Natural killer cell (primary cell): Measurements from ENCODE around the gene CRX. TPM values are rescaled to one million over a fixed set of nuclear protein-coding genes. Genes with fewer than 3 reads are reported as not detected.
"Not testable (repeated sequence)": the region's sequence is repeated elsewhere in the genome, so short reads cannot be mapped to it uniquely, and the experiment has no call there.

Experiments used
- ATAC-seq, 3 donors: fragments of 150-1000 bp in 2 of 3; fragments of 200-7000 bp in 1 of 3; cut with Tn5 transposase; 1 replicate in 1 of 3; 2 replicates in 2 of 3; pipeline ENCODE4 v1.10.0; 2021; ENCODE audit warnings: mild to moderate bottlenecking in 2 of 3, moderate library complexity in 2 of 3
- DNase-seq, 2 donors: peaks; one replicate each; pipeline versions ENCODE4 v3.0.0 to v3.0.0-alpha.2; 2013 to 2021; ENCODE audit warnings: mixed read lengths in 1 of 2
- H3K27ac ChIP-seq: one replicate; pipeline ENCODE4 v1.5.1; 2013; ENCODE audit warnings: mild to moderate bottlenecking, low read length
- H3K27me3 ChIP-seq: one replicate; pipeline ENCODE4 v1.6.1; 2013; ENCODE audit warnings: low read length; ENCODE audit not compliant: control insufficient read depth, insufficient read depth
- H3K36me3 ChIP-seq: one replicate; pipeline ENCODE4 v1.6.1; 2013; ENCODE audit warnings: low read length; ENCODE audit not compliant: control insufficient read depth, insufficient read depth
- H3K4me1 ChIP-seq: one replicate; pipeline ENCODE4 v1.6.1; 2013; ENCODE audit warnings: low read length; ENCODE audit not compliant: control insufficient read depth, insufficient read depth
- H3K4me3 ChIP-seq: one replicate; pipeline ENCODE4 v1.5.1; 2013; ENCODE audit warnings: low read length
- H3K9me3 ChIP-seq: one replicate; pipeline ENCODE4 v1.6.1; 2013; ENCODE audit warnings: low read length; ENCODE audit not compliant: control insufficient read depth, insufficient read depth
- H3K27ac Mint-ChIP-seq, 2 donors: one replicate each; pipeline ENCODE4 v1.8.0; 2022; ENCODE audit warnings: mild to moderate bottlenecking in 2 of 2, mixed read lengths in 2 of 2, moderate library complexity in 1 of 2
- H3K27me3 Mint-ChIP-seq, 2 donors: one replicate each; pipeline ENCODE4 v1.8.0; 2022; ENCODE audit warnings: low read depth in 2 of 2, mixed read lengths in 2 of 2
- H3K36me3 Mint-ChIP-seq: one replicate; pipeline ENCODE4 v1.8.0; 2022; ENCODE audit warnings: mixed read lengths
- H3K4me1 Mint-ChIP-seq, 2 donors: one replicate each; pipeline ENCODE4 v1.8.0; 2022; ENCODE audit warnings: mixed read lengths in 2 of 2
- H3K4me3 Mint-ChIP-seq: one replicate; pipeline ENCODE4 v1.8.0; 2022; ENCODE audit warnings: mild to moderate bottlenecking, moderate library complexity, mixed read lengths
- H3K9me3 Mint-ChIP-seq, 2 donors: one replicate each; pipeline ENCODE4 v1.8.0; 2022; ENCODE audit warnings: mixed read lengths in 2 of 2
- WGBS: methylation state at CpG from one replicate; pipeline ENCODE4 v1.1.7; 2013; ENCODE audit warnings: missing lambda C conversion rate; ENCODE audit not compliant: insufficient coverage; 5-methylcytosine and 5-hydroxymethylcytosine counted together
- intact Hi-C: fragments of 100-400 bp; cut with micrococcal nuclease; formaldehyde crosslinking; loops from one replicate; pipeline ENCODE4 v1.14.2; 2022
- total RNA-seq, 4 donors: library from RNA; stranded (reverse); fragments of 120-200 nt in 1 of 4; gene quantifications; one replicate each; pipeline versions ENCODE4 v1.2.3 to v1.2.4, GENCODE V29; 2013 to 2022
- TF ChIP-seq, protein P1 (sequence below): fragments of 200-600 bp; IDR thresholded peaks from one replicate; pipeline ENCODE4 v1.8.0; 2022; ENCODE audit warnings: antibody characterized with exemption

Gene CRX
- total RNA-seq, 3 donors from 2014 or later (not counting 1 experiment from before 2014, with no cell fraction given), result not detected

- H3K27ac ChIP-seq, result no peak overlapping the region
- H3K4me1 Mint-ChIP-seq, result peaks cover 7 to 42% of the 10 kb centered on the region in 2 donors
- no peaks in the 10 kb centered on the region for H3K27me3 ChIP-seq
- no peaks in the 10 kb centered on the region for H3K36me3 Mint-ChIP-seq
- 94% methylated on average over 6 of the region's 9 CpGs for WGBS
- H3K4me3 ChIP-seq, result no peak overlapping the region
- no peaks in the 10 kb centered on the region for H3K9me3 Mint-ChIP-seq
- no peak for DNase-seq
- ATAC-seq, result no peak
- H3K27ac Mint-ChIP-seq, result peak overlapping the region; percentile 88 to 95
- no peaks in the 10 kb centered on the region for H3K9me3 ChIP-seq
- peak overlapping the region; percentile 51 for H3K4me3 Mint-ChIP-seq
- H3K36me3 ChIP-seq, result peaks cover 16% of the 10 kb centered on the region
- H3K27me3 Mint-ChIP-seq, result no peaks in the 10 kb centered on the region
- TF ChIP-seq, protein P1, sequence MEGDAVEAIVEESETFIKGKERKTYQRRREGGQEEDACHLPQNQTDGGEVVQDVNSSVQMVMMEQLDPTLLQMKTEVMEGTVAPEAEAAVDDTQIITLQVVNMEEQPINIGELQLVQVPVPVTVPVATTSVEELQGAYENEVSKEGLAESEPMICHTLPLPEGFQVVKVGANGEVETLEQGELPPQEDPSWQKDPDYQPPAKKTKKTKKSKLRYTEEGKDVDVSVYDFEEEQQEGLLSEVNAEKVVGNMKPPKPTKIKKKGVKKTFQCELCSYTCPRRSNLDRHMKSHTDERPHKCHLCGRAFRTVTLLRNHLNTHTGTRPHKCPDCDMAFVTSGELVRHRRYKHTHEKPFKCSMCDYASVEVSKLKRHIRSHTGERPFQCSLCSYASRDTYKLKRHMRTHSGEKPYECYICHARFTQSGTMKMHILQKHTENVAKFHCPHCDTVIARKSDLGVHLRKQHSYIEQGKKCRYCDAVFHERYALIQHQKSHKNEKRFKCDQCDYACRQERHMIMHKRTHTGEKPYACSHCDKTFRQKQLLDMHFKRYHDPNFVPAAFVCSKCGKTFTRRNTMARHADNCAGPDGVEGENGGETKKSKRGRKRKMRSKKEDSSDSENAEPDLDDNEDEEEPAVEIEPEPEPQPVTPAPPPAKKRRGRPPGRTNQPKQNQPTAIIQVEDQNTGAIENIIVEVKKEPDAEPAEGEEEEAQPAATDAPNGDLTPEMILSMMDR, result no peak
- H3K4me1 ChIP-seq, result peaks cover 26% of the 10 kb centered on the region
- intact Hi-C loops, result no loop called here
These were observed 41.6 kb upstream of the CRX start for GRCh38 chr19:47780215-47780551.

DNA sequence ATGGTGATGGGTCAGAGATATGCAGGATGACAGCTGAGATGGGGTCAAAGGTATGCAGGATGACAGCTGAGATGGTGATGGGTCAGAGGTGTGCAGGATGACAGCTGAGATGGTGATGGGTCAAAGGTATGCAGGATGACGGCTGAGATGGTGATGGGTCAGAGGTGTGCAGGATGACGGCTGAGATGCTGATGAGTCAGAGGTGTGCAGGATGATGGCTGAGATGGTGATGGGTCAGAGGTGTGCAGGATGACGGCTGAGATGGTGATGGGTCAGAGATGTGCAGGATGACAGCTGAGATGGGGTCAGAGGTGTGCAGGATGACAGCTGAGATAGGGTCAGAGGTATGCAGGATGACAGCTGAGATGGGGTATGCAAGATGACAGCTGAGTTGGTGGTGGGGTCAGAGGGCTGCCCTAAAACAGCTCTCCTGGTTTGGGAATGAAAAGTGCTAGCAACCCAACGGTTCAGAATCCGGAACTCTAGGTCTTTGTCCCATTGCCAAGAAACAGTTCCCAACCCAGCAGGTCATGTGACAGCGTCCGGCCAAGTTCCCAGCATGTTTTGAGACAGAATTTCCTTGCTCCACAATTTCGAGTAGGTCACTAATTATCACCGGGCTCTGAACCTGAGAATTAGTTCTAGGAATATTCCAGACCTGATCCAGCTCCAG lies 40.0 kb upstream of the CRX start:
- no peak overlapping the region for H3K27ac ChIP-seq
- no peak overlapping the region for H3K4me3 ChIP-seq
- H3K27me3 ChIP-seq, result no peaks in the 10 kb centered on the region
- H3K4me1 ChIP-seq, result peaks cover 26% of the 10 kb centered on the region
- H3K27ac Mint-ChIP-seq, result peak overlapping the region in 1 of 2 donors; percentile 95
- no peaks in the 10 kb centered on the region for H3K9me3 ChIP-seq
- DNase-seq, result no peak
- no peaks in the 10 kb centered on the region for H3K27me3 Mint-ChIP-seq
- WGBS, result 93% methylated on average over 9 of the region's 9 CpGs
- no peaks in the 10 kb centered on the region for H3K9me3 Mint-ChIP-seq
- H3K4me1 Mint-ChIP-seq, result peaks cover 7 to 42% of the 10 kb centered on the region in 2 donors
- TF ChIP-seq, protein P1, result no peak
- no peak overlapping the region for H3K4me3 Mint-ChIP-seq
- no peaks in the 10 kb centered on the region for H3K36me3 Mint-ChIP-seq
- intact Hi-C loops, result no loop called here
- H3K36me3 ChIP-seq, result peaks cover 22% of the 10 kb centered on the region
- ATAC-seq, result no peak

GRCh38 chr19:47786566-47786965 lies 35.2 kb upstream of the CRX start:
- 95% methylated on average over 7 of the region's 7 CpGs for WGBS
- no peak overlapping the region for H3K27ac ChIP-seq

GRCh38 chr19:47787307-47787706 lies 34.4 kb upstream of the CRX start:
- H3K36me3 Mint-ChIP-seq, intact Hi-C loops, H3K27me3 Mint-ChIP-seq, H3K27ac ChIP-seq, H3K4me3 ChIP-seq, H3K27ac Mint-ChIP-seq, H3K4me3 Mint-ChIP-seq, H3K9me3 Mint-ChIP-seq, H3K4me1 Mint-ChIP-seq, H3K9me3 ChIP-seq, DNase-seq, H3K27me3 ChIP-seq, ATAC-seq, H3K4me1 ChIP-seq: not testable (repeated sequence)
- H3K36me3 ChIP-seq, result peaks cover 11% of the 10 kb centered on the region
- 90% methylated on average over 10 of the region's 10 CpGs for WGBS

More at GRCh38 chr19:47786566-47786965, 35.2 kb upstream of the CRX start:
- H3K36me3 Mint-ChIP-seq, result no peaks in the 10 kb centered on the region
- H3K9me3 Mint-ChIP-seq, result no peaks in the 10 kb centered on the region
- Histone ChIP-seq H3K4me3 (no peak overlapping the region), H3K27me3 (no peaks in the 10 kb centered on the region), H3K4me1 (peaks cover 8% of the 10 kb centered on the region), H3K36me3 (peaks cover 16% of the 10 kb centered on the region), H3K9me3 (no peaks in the 10 kb centered on the region)
- no peak for DNase-seq
- H3K27ac Mint-ChIP-seq, result no peak overlapping the region
- intact Hi-C loops, result no loop called here
- H3K27me3 Mint-ChIP-seq, result no peaks in the 10 kb centered on the region
- ATAC-seq, result no peak
- H3K4me3 Mint-ChIP-seq, result no peak overlapping the region
- TF ChIP-seq, protein P1, result no peak
- H3K4me1 Mint-ChIP-seq, result peaks cover 0 to 6% of the 10 kb centered on the region in 2 donors

DNA sequence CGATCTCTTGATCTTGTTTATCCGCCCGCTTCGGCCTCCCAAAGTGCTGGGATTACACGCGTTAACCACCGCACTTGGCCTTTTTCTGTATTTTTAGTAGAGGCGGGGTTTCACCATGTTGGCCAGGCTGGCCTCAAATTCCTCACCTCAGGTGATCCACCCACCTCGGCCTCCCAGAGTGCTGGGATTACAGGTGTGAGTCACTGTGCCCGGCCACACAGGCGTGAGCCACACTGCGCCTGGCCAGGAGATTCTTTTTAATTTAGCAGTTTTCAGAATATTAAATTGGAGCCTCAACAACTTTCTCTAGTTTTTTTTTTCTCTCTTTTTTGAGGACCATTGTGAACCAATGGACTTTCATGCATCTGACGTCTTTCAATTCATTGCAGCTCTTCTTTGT lies 31.9 kb upstream of the CRX start:
- not testable (repeated sequence) for H3K27ac ChIP-seq, H3K4me3 Mint-ChIP-seq, DNase-seq, H3K4me1 ChIP-seq, H3K4me3 ChIP-seq, H3K36me3 Mint-ChIP-seq, ATAC-seq, H3K4me1 Mint-ChIP-seq, H3K27me3 Mint-ChIP-seq, H3K36me3 ChIP-seq, H3K9me3 ChIP-seq, H3K27me3 ChIP-seq, H3K9me3 Mint-ChIP-seq, H3K27ac Mint-ChIP-seq
- WGBS, result 94% methylated on average over 13 of the region's 13 CpGs
- intact Hi-C loops, result loop anchor here (2.0 kb wide), 1 partner anchor 23 kb away; no protein-coding TSS in a partner anchor
